ENCODE data around the gene TGFBRAP1.

The TGFBRAP1 gene

GRCh38 chr2:105373895-105374401 is 44.4 kb upstream of the TGFBRAP1 start:
- Histone ChIP-seq H4K20me1 (ENCODE audit: insufficient read depth) (no peaks in the 10 kb centered on the region), H3K4me3 (IDR thresholded peaks at IDR 0.05; ENCODE audit: insufficient read depth, low read depth, low read length) (no peak overlapping the region), H3K27ac (peak overlapping the region; percentile 17; the same call in 1 of the 2 replicates), H3K9ac (no peak overlapping the region), H3K79me2 (ENCODE audit: insufficient read depth, low read depth) (no peaks in the 10 kb centered on the region), H2AFZ (ENCODE audit: low read depth) (peak overlapping the region; percentile 19; the same call in 1 of the 2 replicates), H3K4me1 (ENCODE audit: low read depth, poor library complexity, severe bottlenecking) (no peaks in the 10 kb centered on the region), H3K36me3 (ENCODE audit: insufficient read depth) (no peaks in the 10 kb centered on the region), H3K27me3 (ENCODE audit: insufficient read depth, low read depth) (no peaks in the 10 kb centered on the region), H3K4me2 (peak overlapping the region; percentile 10; the same call in 1 of the 2 replicates)
- no peak for TF ChIP-seq CTCF (conservative IDR thresholded peaks at IDR 0.05; ENCODE audit: low read depth, low read length)

GRCh38 chr2:105373344-105373781 is 43.8 kb upstream of the TGFBRAP1 start:
- H3K4me2 ChIP-seq, result peak overlapping the region; percentile 10; the same call in 1 of the 2 replicates
- TF ChIP-seq CTCF (conservative IDR thresholded peaks at IDR 0.05; ENCODE audit: low read depth, low read length), result no peak
- no peak overlapping the region for H3K9ac ChIP-seq
- no peaks in the 10 kb centered on the region for H3K36me3 ChIP-seq (ENCODE audit: insufficient read depth)
- no peaks in the 10 kb centered on the region for H3K79me2 ChIP-seq (ENCODE audit: insufficient read depth, low read depth)
- H2AFZ ChIP-seq (ENCODE audit: low read depth), result peak overlapping the region; percentile 19; the same call in 1 of the 2 replicates
- no peaks in the 10 kb centered on the region for H4K20me1 ChIP-seq (ENCODE audit: insufficient read depth)
- no peak overlapping the region for H3K4me3 ChIP-seq (IDR thresholded peaks at IDR 0.05; ENCODE audit: insufficient read depth, low read depth, low read length)
- no peaks in the 10 kb centered on the region for H3K27me3 ChIP-seq (ENCODE audit: insufficient read depth, low read depth)
- peak overlapping the region; percentile 17; the same call in 1 of the 2 replicates for H3K27ac ChIP-seq
- H3K4me1 ChIP-seq (ENCODE audit: low read depth, poor library complexity, severe bottlenecking), result no peaks in the 10 kb centered on the region

- no peak overlapping the region for H2AFZ ChIP-seq (ENCODE audit: low read depth)
- no peaks in the 10 kb centered on the region for H4K20me1 ChIP-seq (ENCODE audit: insufficient read depth)
- H3K79me2 ChIP-seq (ENCODE audit: insufficient read depth, low read depth), result no peaks in the 10 kb centered on the region
- no peak overlapping the region for H3K4me2 ChIP-seq
- no peak overlapping the region for H3K4me3 ChIP-seq (IDR thresholded peaks at IDR 0.05; ENCODE audit: insufficient read depth, low read depth, low read length)
- TF ChIP-seq CTCF (conservative IDR thresholded peaks at IDR 0.05; ENCODE audit: low read depth, low read length), result no peak
- H3K36me3 ChIP-seq (ENCODE audit: insufficient read depth), result no peaks in the 10 kb centered on the region
- no peaks in the 10 kb centered on the region for H3K4me1 ChIP-seq (ENCODE audit: low read depth, poor library complexity, severe bottlenecking)
- no peak overlapping the region for H3K9ac ChIP-seq
- no peak overlapping the region for H3K27ac ChIP-seq
- no peaks in the 10 kb centered on the region for H3K27me3 ChIP-seq (ENCODE audit: insufficient read depth, low read depth)
Observed at GRCh38 chr2:105371810-105372209, 42.3 kb upstream of the TGFBRAP1 start.

GRCh38 chr2:105371156-105371555 is 41.6 kb upstream of the TGFBRAP1 start:
- Histone ChIP-seq H3K27me3 (ENCODE audit: insufficient read depth, low read depth) (no peaks in the 10 kb centered on the region), H3K4me2 (no peak overlapping the region), H4K20me1 (ENCODE audit: insufficient read depth) (no peaks in the 10 kb centered on the region), H2AFZ (ENCODE audit: low read depth) (no peak overlapping the region), H3K27ac (no peak overlapping the region), H3K79me2 (ENCODE audit: insufficient read depth, low read depth) (no peaks in the 10 kb centered on the region), H3K4me3 (IDR thresholded peaks at IDR 0.05; ENCODE audit: insufficient read depth, low read depth, low read length) (no peak overlapping the region), H3K9ac (no peak overlapping the region), H3K4me1 (ENCODE audit: low read depth, poor library complexity, severe bottlenecking) (no peaks in the 10 kb centered on the region), H3K36me3 (ENCODE audit: insufficient read depth) (no peaks in the 10 kb centered on the region)
- no peak for TF ChIP-seq CTCF (conservative IDR thresholded peaks at IDR 0.05; ENCODE audit: low read depth, low read length)
